ENCODE measurements around the gene MKRN2. TPM values are rescaled to one million over a fixed set of nuclear protein-coding genes. Genes with fewer than 3 reads are reported as not detected.

Gene MKRN2
- total and polyA plus RNA-seq, 2 of the 8 experiments (the other 6 are each of a cell fraction or from before 2014, with no cell fraction given), result 15.3 to 17.6 TPM

DNA sequence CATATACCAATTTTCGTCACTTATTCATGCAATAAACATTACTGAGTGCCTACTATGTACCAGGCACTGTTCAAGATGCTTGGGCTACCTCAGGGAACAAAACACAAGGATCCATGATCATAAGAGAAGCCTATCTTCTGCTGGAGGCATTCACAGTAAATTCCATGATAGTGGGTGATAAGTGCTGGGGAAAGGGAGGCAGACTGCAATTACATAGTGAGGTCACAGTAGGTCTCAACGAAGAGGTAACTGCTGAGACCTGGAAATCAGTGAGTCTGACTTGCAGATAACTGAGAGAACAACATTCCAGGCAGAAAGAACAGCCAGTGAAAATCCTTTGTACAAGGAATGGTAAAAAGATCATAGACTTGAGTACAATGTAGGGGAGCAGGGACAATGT, 73.4 kb downstream of the MKRN2 start:
- Histone ChIP-seq H2BK120ac (replicated peaks; ENCODE audit: low read depth, low read length) (no peak overlapping the region), H3K9ac (replicated peaks in 1 of 4; ENCODE audit: extremely low read depth in 1 of 4, low read depth in 3 of 4, low read length in 3 of 4) (no peak overlapping the region; a peak in 1 of 7 replicates), H4K8ac (ENCODE audit: extremely low read depth, insufficient read depth, low read length) (no peak overlapping the region), H3K36me3 (ENCODE audit: control insufficient read depth in 2 of 4, insufficient read depth in 4 of 4, low read length in 3 of 4) (no peaks in the 10 kb centered on the region), H2BK5ac (ENCODE audit: low read depth, low read length) (no peak overlapping the region), H3K4me2 (ENCODE audit: insufficient read depth in 1 of 2, low read depth in 2 of 2, low read length in 2 of 2) (no peak overlapping the region), H2AK5ac (ENCODE audit: low read depth, low read length) (no peak overlapping the region), H3K14ac (ENCODE audit: insufficient read length) (no peak overlapping the region), H3K23me2 (ENCODE audit: low read depth, low read length) (no peaks in the 10 kb centered on the region), H2BK15ac (ENCODE audit: low read length) (no peak overlapping the region), H4K20me1 (replicated peaks in 1 of 2; ENCODE audit: control insufficient read depth in 1 of 2, insufficient read depth in 2 of 2, low read length in 2 of 2) (peaks cover 15 to 20% of the 10 kb centered on the region in 2 experiments), H3K4ac (replicated peaks; ENCODE audit: insufficient read length, low read depth, low read length) (no peak overlapping the region), H2BK12ac (ENCODE audit: low read depth, low read length) (no peak overlapping the region), H3K79me1 (ENCODE audit: low read depth, low read length) (peaks cover 3% of the 10 kb centered on the region), H3K27ac (ENCODE audit: low read depth, low read length) (no peak overlapping the region), H4K5ac (ENCODE audit: insufficient read length, low read depth, low read length) (no peak overlapping the region), H3K9me3 (ENCODE audit: insufficient read depth in 2 of 2, low read depth in 1 of 2, low read length in 1 of 2) (no peaks in the 10 kb centered on the region), H3K4me1 (replicated peaks in 1 of 4; ENCODE audit: control insufficient read depth in 3 of 4, insufficient read depth in 4 of 4, low read length in 3 of 4) (peaks cover 0 to 5% (median 0%) of the 10 kb centered on the region in 4 experiments; a peak in 3 of 7 replicates), H3K79me2 (ENCODE audit: control insufficient read depth in 1 of 2, insufficient read depth in 2 of 2, low read length in 2 of 2) (peaks cover 7 to 95% of the 10 kb centered on the region in 2 experiments; a peak in 3 of 4 replicates), H2BK20ac (ENCODE audit: low read length) (no peak overlapping the region), H2AFZ (ENCODE audit: low read length) (no peak overlapping the region), H3K23ac (ENCODE audit: insufficient read length) (no peak overlapping the region), H3K27me3 (replicated peaks in 1 of 4; ENCODE audit: control insufficient read depth in 3 of 4, extremely low read depth in 1 of 4, insufficient read depth in 3 of 4, low read length in 3 of 4) (no peaks in the 10 kb centered on the region), H3K4me3 (ENCODE audit: extremely low read depth in 1 of 4, insufficient read depth in 2 of 4, low read depth in 3 of 4, low read length in 4 of 4) (no peak overlapping the region), H3K56ac (replicated peaks; ENCODE audit: insufficient read length, low read depth, low read length) (no peak overlapping the region), H3K18ac (ENCODE audit: extremely low read depth, low read length) (no peak overlapping the region), H4K91ac (replicated peaks; ENCODE audit: insufficient read length, low read length) (no peak overlapping the region)
- 81% methylated on average over 2 of the region's 2 CpGs; no CpG with 5 or more reads in 1 of the 2 experiments for WGBS, 2 experiments (ENCODE audit: extremely low coverage in 1 of 2, insufficient coverage in 1 of 2, insufficient read length in 1 of 2, insufficient replicate concordance in 2 of 2, low coverage in 1 of 2, low lambda C conversion rate in 2 of 2, missing lambda C conversion rate in 1 of 2)
- no peak for FAIRE-seq
- DNase-seq (ENCODE audit: low read depth in 1 of 2, low spot score in 2 of 2), result no peak
- POLR2A ChIA-PET (ENCODE audit: partially characterized antibody), result no interaction called here
- CTCF ChIA-PET (ENCODE audit: partially characterized antibody), result no interaction called here
- no peak for TF ChIP-seq SP4 (IDR thresholded peaks at IDR 0.05; ENCODE audit: low read length)
- TF ChIP-seq SIN3A (conservative IDR thresholded peaks at IDR 0.05 in 1 of 2, IDR thresholded peaks at IDR 0.05 in 1 of 2; ENCODE audit: low read depth in 1 of 2, low read length in 2 of 2), result no peak
